ENCODE measurements around the gene PRCC.

- TF ChIP-seq, protein P1, sequence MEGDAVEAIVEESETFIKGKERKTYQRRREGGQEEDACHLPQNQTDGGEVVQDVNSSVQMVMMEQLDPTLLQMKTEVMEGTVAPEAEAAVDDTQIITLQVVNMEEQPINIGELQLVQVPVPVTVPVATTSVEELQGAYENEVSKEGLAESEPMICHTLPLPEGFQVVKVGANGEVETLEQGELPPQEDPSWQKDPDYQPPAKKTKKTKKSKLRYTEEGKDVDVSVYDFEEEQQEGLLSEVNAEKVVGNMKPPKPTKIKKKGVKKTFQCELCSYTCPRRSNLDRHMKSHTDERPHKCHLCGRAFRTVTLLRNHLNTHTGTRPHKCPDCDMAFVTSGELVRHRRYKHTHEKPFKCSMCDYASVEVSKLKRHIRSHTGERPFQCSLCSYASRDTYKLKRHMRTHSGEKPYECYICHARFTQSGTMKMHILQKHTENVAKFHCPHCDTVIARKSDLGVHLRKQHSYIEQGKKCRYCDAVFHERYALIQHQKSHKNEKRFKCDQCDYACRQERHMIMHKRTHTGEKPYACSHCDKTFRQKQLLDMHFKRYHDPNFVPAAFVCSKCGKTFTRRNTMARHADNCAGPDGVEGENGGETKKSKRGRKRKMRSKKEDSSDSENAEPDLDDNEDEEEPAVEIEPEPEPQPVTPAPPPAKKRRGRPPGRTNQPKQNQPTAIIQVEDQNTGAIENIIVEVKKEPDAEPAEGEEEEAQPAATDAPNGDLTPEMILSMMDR (conservative IDR thresholded peaks at IDR 0.05; ENCODE audit: low read length), result no peak
- no peak for TF ChIP-seq EZH2phosphoT487 (IDR thresholded peaks at IDR 0.05; ENCODE audit: borderline replicate concordance)
Observed at GRCh38 chr1:156811168-156811567, 43.8 kb downstream of the PRCC start.
